HG02798 (cell line): ENCODE measurements around the gene CHST10.
"Not testable (repeated sequence)": the region's sequence is repeated elsewhere in the genome, so short reads cannot be mapped to it uniquely, and the experiment has no call there.

Experiments used
- ATAC-seq: cut with Tn5 transposase; IDR thresholded peaks from one replicate; pipeline ENCODE4 v1.9.1; 2021; ENCODE audit warnings: mild to moderate bottlenecking; ENCODE audit not compliant: unreplicated experiment, poor library complexity

The CHST10 gene

DNA sequence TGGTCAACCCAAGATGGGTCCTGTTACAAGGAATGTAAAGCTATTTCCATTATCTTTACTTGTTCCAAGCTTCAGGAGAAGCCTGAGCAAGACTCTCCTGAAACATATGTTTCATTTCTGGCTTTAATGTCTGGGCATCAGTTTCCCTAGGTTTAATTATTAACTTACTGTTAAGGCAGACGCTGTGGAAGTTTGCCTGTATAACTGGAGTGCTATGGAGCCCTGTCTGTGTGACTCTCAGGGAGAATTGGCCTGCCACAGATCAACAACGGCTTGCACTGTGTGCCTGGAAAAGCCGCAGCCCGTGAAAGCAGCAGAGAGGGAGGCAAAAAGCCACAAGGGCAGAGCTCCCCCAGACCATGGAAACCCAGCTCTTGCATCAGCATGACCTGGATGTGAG, 73.0 kb downstream of the CHST10 start:
- no peak for ATAC-seq

DNA sequence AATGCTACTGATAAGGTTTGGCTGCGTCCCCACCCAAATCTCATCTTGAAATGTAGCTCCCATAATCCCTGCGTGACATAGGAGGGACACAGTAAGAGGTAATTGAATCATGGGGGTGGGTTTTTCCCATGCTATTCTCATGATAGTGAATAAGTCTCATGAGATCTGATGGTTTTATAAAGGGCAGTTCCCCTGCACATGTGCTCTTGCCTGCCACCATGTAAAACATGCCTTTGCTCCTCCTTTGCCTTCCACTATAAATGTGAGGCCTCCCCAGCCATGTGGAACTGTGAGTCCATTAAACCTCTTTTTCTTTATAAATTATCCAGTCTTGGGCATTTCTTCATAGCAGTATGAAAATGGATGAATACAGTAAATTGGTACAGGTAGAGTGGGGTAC, 75.0 kb downstream of the CHST10 start:
- not testable (repeated sequence) for ATAC-seq
